ENCODE results near the gene MS4A6E. TPM values are rescaled to one million over a fixed set of nuclear protein-coding genes. Genes with fewer than 3 reads are reported as not detected.

MS4A6E gene
- total RNA-seq, 3 donors from 2014 or later = 2.1 TPM; not detected in 2

DNA sequence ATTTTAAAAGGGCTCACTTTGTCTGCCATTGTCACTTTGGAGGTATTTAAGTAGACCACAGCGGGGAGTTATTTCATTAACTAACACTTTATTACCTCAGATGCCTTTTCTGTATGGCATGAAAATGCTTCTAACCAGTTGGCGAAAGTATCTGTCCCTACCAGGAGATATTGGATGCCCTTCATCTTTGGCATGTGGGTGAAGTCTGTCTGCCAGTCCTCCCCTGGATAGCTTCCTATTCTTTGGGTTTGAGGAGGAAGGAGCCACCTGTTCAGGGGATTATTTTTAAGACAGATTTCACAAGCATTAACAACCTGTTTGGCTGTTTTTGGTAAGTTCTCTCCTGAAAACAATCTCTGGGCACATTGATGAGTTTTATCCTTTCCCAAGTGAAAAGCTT lies 17.1 kb downstream of the MS4A6E start:
- H3K9me3 ChIP-seq = no peaks in the 10 kb centered on the region
- intact Hi-C loops (cut with DNase I; ENCODE audit: low total_unique reads) = no loop called here

GRCh38 chr11:60345489-60345888 lies 18.4 kb downstream of the MS4A6E start:
- H3K4me3 ChIP-seq = no peak overlapping the region
- intact Hi-C loops (cut with DNase I; ENCODE audit: low total_unique reads) = no loop called here
- H3K27ac ChIP-seq = no peak overlapping the region
- no peak for DNase-seq (ENCODE audit: low spot score in 2 of 2)
- no peak for TF ChIP-seq POLR2AphosphoS5 (IDR thresholded peaks at IDR 0.05)
- no peak for TF ChIP-seq CTCF (IDR thresholded peaks at IDR 0.05)
- TF ChIP-seq POLR2A (IDR thresholded peaks at IDR 0.05) = no peak
- H3K27me3 ChIP-seq = no peaks in the 10 kb centered on the region
- H3K36me3 ChIP-seq = no peaks in the 10 kb centered on the region
- H3K4me1 ChIP-seq = no peaks in the 10 kb centered on the region
- H3K9me3 ChIP-seq = no peaks in the 10 kb centered on the region

More for the DNA sequence above, 17.1 kb downstream of the MS4A6E start:
- DNase-seq (ENCODE audit: low spot score in 2 of 2) = no peak
- Histone ChIP-seq H3K27ac (no peak overlapping the region), H3K4me1 (no peaks in the 10 kb centered on the region), H3K36me3 (no peaks in the 10 kb centered on the region), H3K4me3 (no peak overlapping the region), H3K27me3 (no peaks in the 10 kb centered on the region)
- no peak for TF ChIP-seq POLR2A (IDR thresholded peaks at IDR 0.05)
- TF ChIP-seq POLR2AphosphoS5 (IDR thresholded peaks at IDR 0.05) = no peak
- no peak for TF ChIP-seq CTCF (IDR thresholded peaks at IDR 0.05)

GRCh38 chr11:60347084-60347797 lies 20.2 kb downstream of the MS4A6E start:
- no peak overlapping the region for H3K4me3 ChIP-seq
- no peaks in the 10 kb centered on the region for H3K27me3 ChIP-seq
- H3K4me1 ChIP-seq = no peaks in the 10 kb centered on the region
- intact Hi-C loops (cut with DNase I; ENCODE audit: low total_unique reads) = no loop called here
- TF ChIP-seq CTCF (IDR thresholded peaks at IDR 0.05) (no peak), POLR2A (IDR thresholded peaks at IDR 0.05) (no peak), POLR2AphosphoS5 (IDR thresholded peaks at IDR 0.05) (no peak)
- no peak for DNase-seq (ENCODE audit: low spot score in 2 of 2)
- H3K9me3 ChIP-seq = no peaks in the 10 kb centered on the region
- H3K27ac ChIP-seq = no peak overlapping the region
- no peaks in the 10 kb centered on the region for H3K36me3 ChIP-seq

DNA sequence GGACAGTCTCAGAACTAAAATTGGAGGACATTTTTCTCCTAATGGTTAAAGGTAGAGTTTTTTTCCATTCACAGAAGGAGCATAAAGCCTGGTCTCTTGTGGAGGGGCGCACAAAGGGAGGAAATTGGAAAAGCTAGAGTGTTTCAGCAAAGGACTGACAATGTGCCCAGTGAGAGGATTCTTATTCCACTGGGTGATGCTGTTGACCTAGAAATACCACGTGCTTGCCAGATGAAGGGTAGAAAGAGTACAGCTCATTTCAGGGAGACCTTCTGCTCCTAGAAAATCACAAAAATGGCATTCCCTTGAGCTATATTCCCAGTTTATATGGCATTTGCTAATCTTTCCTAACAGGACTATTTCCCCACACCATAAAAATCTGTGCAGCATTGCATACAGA lies 21.1 kb downstream of the MS4A6E start:
- H3K27ac ChIP-seq = no peak overlapping the region
- H3K4me3 ChIP-seq = no peak overlapping the region
- H3K27me3 ChIP-seq = no peaks in the 10 kb centered on the region
- H3K4me1 ChIP-seq = no peaks in the 10 kb centered on the region
- H3K9me3 ChIP-seq = no peaks in the 10 kb centered on the region
- no peak for DNase-seq (ENCODE audit: low spot score in 2 of 2)
- H3K36me3 ChIP-seq = no peaks in the 10 kb centered on the region
- TF ChIP-seq POLR2AphosphoS5 (IDR thresholded peaks at IDR 0.05) (no peak), POLR2A (IDR thresholded peaks at IDR 0.05) (no peak), CTCF (IDR thresholded peaks at IDR 0.05) (no peak)
- intact Hi-C loops (cut with DNase I; ENCODE audit: low total_unique reads) = no loop called here

GRCh38 chr11:60349990-60350389 lies 22.9 kb downstream of the MS4A6E start:
- Histone ChIP-seq H3K36me3 (no peaks in the 10 kb centered on the region), H3K4me3 (no peak overlapping the region), H3K4me1 (no peaks in the 10 kb centered on the region), H3K27ac (no peak overlapping the region), H3K27me3 (no peaks in the 10 kb centered on the region), H3K9me3 (no peaks in the 10 kb centered on the region)
- intact Hi-C loops (cut with DNase I; ENCODE audit: low total_unique reads) = no loop called here
- TF ChIP-seq POLR2A (IDR thresholded peaks at IDR 0.05) (no peak), POLR2AphosphoS5 (IDR thresholded peaks at IDR 0.05) (no peak), CTCF (IDR thresholded peaks at IDR 0.05) (no peak)
- no peak for DNase-seq (ENCODE audit: low spot score in 2 of 2)

Data from breast epithelium (tissue), 4 donors.